ENCODE results near the gene SMR3A. TPM values are rescaled to one million over a fixed set of nuclear protein-coding genes. Genes with fewer than 3 reads are reported as not detected.

The SMR3A gene
- total and polyA plus RNA-seq, 2 of the 13 experiments (the other 11 are each of a cell fraction or from before 2014, with no cell fraction given), result not detected

DNA sequence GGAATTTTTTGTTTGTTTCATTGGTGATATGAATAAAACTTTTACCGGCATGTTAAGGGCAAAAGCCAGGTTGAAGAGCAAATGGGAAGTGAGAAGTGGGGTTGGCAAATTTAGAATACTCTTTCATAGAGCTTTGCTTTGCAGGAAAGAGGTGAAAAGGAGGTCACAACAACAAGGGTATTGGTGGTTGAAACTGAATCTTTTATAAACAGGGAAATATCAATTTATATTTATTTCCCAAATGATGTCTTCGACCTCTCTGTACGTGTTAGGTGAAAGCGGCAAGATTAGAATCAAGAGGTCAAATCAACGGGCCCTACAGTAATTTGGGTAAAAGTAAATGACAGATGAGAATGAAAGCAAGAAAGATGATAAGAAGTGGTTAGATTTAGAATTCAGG lies 3.4 kb downstream of the SMR3A start:
- intact Hi-C loops (cut with micrococcal nuclease; ENCODE audit: unreplicated experiment) (no loop called here), in situ Hi-C loops (cut with HindIII; ENCODE audit: extremely low pct_ligation_motif_present, low pct_unique_long_range_greater_than_20kb) (no loop called here)
- 62% methylated on average over 5 of the region's 5 CpGs for WGBS (ENCODE audit: low lambda C conversion rate)
- no peak for TF ChIP-seq TP53 (CRISPR knock-in tag; conservative IDR thresholded peaks at IDR 0.05)
- TF ChIP-seq HIVEP1 (CRISPR knock-in tag; IDR thresholded peaks at IDR 0.05), result no peak
- no peak for TF ChIP-seq KDM1A (CRISPR knock-in tag; IDR thresholded peaks at IDR 0.05)
- no peak for TF ChIP-seq ONECUT2 (CRISPR knock-in tag; IDR thresholded peaks at IDR 0.05)
- TF ChIP-seq ZNF724P (CRISPR knock-in tag; IDR thresholded peaks at IDR 0.05; ENCODE audit: borderline replicate concordance), result no peak
- TF ChIP-seq NCOA2 (CRISPR knock-in tag; IDR thresholded peaks at IDR 0.05), result no peak
- no peak for TF ChIP-seq KLF16 (CRISPR knock-in tag; IDR thresholded peaks at IDR 0.05)
- TF ChIP-seq KMT2A (CRISPR knock-in tag; IDR thresholded peaks at IDR 0.05), result no peak
- TF ChIP-seq ZNF567 (CRISPR knock-in tag; IDR thresholded peaks at IDR 0.05; ENCODE audit: borderline replicate concordance), result no peak
- TF ChIP-seq IRX3 (CRISPR knock-in tag; IDR thresholded peaks at IDR 0.05; ENCODE audit: borderline replicate concordance, low read depth), result no peak
- TF ChIP-seq, protein P1, sequence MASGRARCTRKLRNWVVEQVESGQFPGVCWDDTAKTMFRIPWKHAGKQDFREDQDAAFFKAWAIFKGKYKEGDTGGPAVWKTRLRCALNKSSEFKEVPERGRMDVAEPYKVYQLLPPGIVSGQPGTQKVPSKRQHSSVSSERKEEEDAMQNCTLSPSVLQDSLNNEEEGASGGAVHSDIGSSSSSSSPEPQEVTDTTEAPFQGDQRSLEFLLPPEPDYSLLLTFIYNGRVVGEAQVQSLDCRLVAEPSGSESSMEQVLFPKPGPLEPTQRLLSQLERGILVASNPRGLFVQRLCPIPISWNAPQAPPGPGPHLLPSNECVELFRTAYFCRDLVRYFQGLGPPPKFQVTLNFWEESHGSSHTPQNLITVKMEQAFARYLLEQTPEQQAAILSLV (CRISPR knock-in tag; IDR thresholded peaks at IDR 0.05; ENCODE audit: borderline replicate concordance), result no peak
- no peak for TF ChIP-seq NR3C1 (CRISPR knock-in tag; IDR thresholded peaks at IDR 0.05)
- TF ChIP-seq SMAD9 (CRISPR knock-in tag; IDR thresholded peaks at IDR 0.05), result no peak
- TF ChIP-seq HES4 (CRISPR knock-in tag; IDR thresholded peaks at IDR 0.05; ENCODE audit: borderline replicate concordance), result no peak
- no peak for TF ChIP-seq CBX5 (CRISPR knock-in tag; IDR thresholded peaks at IDR 0.05; ENCODE audit: borderline replicate concordance)
- FAIRE-seq, result no peak
- Histone ChIP-seq H3K9ac (ENCODE audit: insufficient read depth, low read depth, low read length) (no peak overlapping the region), H3K27ac (ENCODE audit: extremely low read length, insufficient read depth, low read length) (no peak overlapping the region), H2AFZ (ENCODE audit: low read length) (no peak overlapping the region), H3K4me3 (replicated peaks in 1 of 3; ENCODE audit: insufficient read depth in 1 of 3, low read depth in 2 of 3, low read length in 3 of 3) (no peak overlapping the region), H3K79me2 (ENCODE audit: insufficient read depth, low read length) (no peaks in the 10 kb centered on the region), H3K4me1 (ENCODE audit: insufficient read depth, low read length) (no peaks in the 10 kb centered on the region), H3K9me3 (ENCODE audit: low read length) (no peaks in the 10 kb centered on the region), H4K20me1 (ENCODE audit: insufficient read depth, low read length) (no peaks in the 10 kb centered on the region), H3K4me2 (ENCODE audit: low read depth, low read length) (no peak overlapping the region), H3K27me3 (ENCODE audit: control insufficient read depth in 1 of 2, insufficient read depth in 2 of 2, low read length in 2 of 2) (no peaks in the 10 kb centered on the region), H3K36me3 (replicated peaks in 1 of 2; ENCODE audit: control insufficient read depth in 1 of 2, insufficient read depth in 2 of 2, low read length in 2 of 2) (no peaks in the 10 kb centered on the region)
- BruUV-seq (replicated peaks), result no TSS peak
- no peak for DNase-seq (ENCODE audit: low spot score)
- ChIA-PET POLR2A (no interaction called here), CTCF (ENCODE audit: low intra/inter-chr PET ratio, low total read pairs) (no interaction called here)
- ATAC-seq, result no peak
